H1 (cell line): ENCODE results near the gene ABCA2. TPM values are rescaled to one million over a fixed set of nuclear protein-coding genes. Genes with fewer than 3 reads are reported as not detected.

Source experiments
- CTCF ChIA-PET: fragments of 300-600 bp; sonication (Branson Sonifier 250); formaldehyde crosslinking; loops from one replicate; lab custom pipeline; 2021; ENCODE audit not compliant: partially characterized antibody; lab: Charles Lee
- POLR2A ChIA-PET: fragments of 300-600 bp; sonication (Branson Sonifier 250); formaldehyde crosslinking; loops from one replicate; lab custom pipeline; 2021; ENCODE audit warnings: inconsistent platforms; ENCODE audit not compliant: partially characterized antibody; lab: Charles Lee
- DNase-seq, 2 experiments: peaks; one replicate each; pipeline versions ENCODE4 v3.0.0 to v3.0.0-alpha.2; 2010 to 2022; ENCODE audit warnings: low spot score in 2 of 2, low read depth in 1 of 2, mixed read lengths in 1 of 2
- FAIRE-seq: peaks from 2 replicates; lab custom pipeline; 2011; peaks lifted over from hg19 to GRCh38; lab: Jason Lieb, UNC
- H2AFZ ChIP-seq: 2 replicates; pipeline ENCODE4 v1.8.1; 2012; ENCODE audit warnings: low read length, inconsistent platforms
- H2AK5ac ChIP-seq: 2 replicates; pipeline ENCODE4 v1.6.1; 2013; ENCODE audit warnings: low read depth, low read length
- H2BK120ac ChIP-seq: replicated peaks from 2 replicates; pipeline ENCODE3; 2013; ENCODE audit warnings: low read depth, low read length, inconsistent platforms
- H2BK12ac ChIP-seq: 2 replicates; pipeline ENCODE4 v1.6.1; 2013; ENCODE audit warnings: low read depth, low read length
- H2BK15ac ChIP-seq: 2 replicates; pipeline ENCODE4 v1.6.1; 2013; ENCODE audit warnings: low read length
- H2BK20ac ChIP-seq: 2 replicates; pipeline ENCODE4 v1.6.1; 2013; ENCODE audit warnings: low read length
- H2BK5ac ChIP-seq: 2 replicates; pipeline ENCODE4 v1.6.1; 2013; ENCODE audit warnings: low read depth, low read length
- H3K14ac ChIP-seq: 2 replicates; pipeline ENCODE4 v1.6.1; 2013; ENCODE audit warnings: inconsistent platforms; ENCODE audit not compliant: insufficient read length
- H3K18ac ChIP-seq: 2 replicates; pipeline ENCODE4 v1.6.1; 2013; ENCODE audit warnings: low read length; ENCODE audit errors: extremely low read depth
- H3K23ac ChIP-seq: 2 replicates; pipeline ENCODE4 v1.6.1; 2013; ENCODE audit warnings: inconsistent platforms; ENCODE audit not compliant: insufficient read length
- H3K23me2 ChIP-seq: 2 replicates; pipeline ENCODE4 v1.6.1; 2013; ENCODE audit warnings: low read depth, low read length
- H3K27ac ChIP-seq: 2 replicates; pipeline ENCODE4 v1.6.1; 2011; ENCODE audit warnings: low read depth, low read length, inconsistent platforms
- H3K27me3 ChIP-seq, 4 experiments: replicated peaks in 1 of 4; 1 replicate in 1 of 4; 2 replicates in 3 of 4; pipeline versions ENCODE4 v1.6.1 to v1.8.1; 2011 to 2013; ENCODE audit warnings: low read length in 3 of 4, mild to moderate bottlenecking in 3 of 4, inconsistent platforms in 2 of 4, mixed read lengths in 2 of 4, moderate library complexity in 1 of 4; ENCODE audit not compliant: control insufficient read depth in 3 of 4, insufficient read depth in 3 of 4; ENCODE audit errors: extremely low read depth in 1 of 4
- H3K36me3 ChIP-seq, 4 experiments: 2 replicates each; pipeline versions ENCODE4 v1.6.1 to v1.8.1; 2011 to 2013; ENCODE audit warnings: mild to moderate bottlenecking in 4 of 4, low read length in 3 of 4, moderate library complexity in 2 of 4, control low read depth in 1 of 4, inconsistent platforms in 1 of 4; ENCODE audit not compliant: insufficient read depth in 4 of 4, control insufficient read depth in 2 of 4
- H3K4ac ChIP-seq: replicated peaks from 2 replicates; pipeline ENCODE3; 2013; ENCODE audit warnings: low read length, low read depth, mixed read lengths, inconsistent platforms; ENCODE audit not compliant: insufficient read length
- H3K4me1 ChIP-seq, 4 experiments: replicated peaks in 1 of 4; 1 replicate in 1 of 4; 2 replicates in 3 of 4; pipeline versions ENCODE4 v1.6.1 to v1.8.1; 2011 to 2013; ENCODE audit warnings: low read length in 3 of 4, inconsistent platforms in 2 of 4, mixed read lengths in 1 of 4; ENCODE audit not compliant: insufficient read depth in 4 of 4, control insufficient read depth in 3 of 4
- H3K4me2 ChIP-seq, 2 experiments: 2 replicates each; pipeline versions ENCODE4 v1.6.1 to v1.8.1; 2011 to 2013; ENCODE audit warnings: low read depth in 2 of 2, low read length in 2 of 2, control low read depth in 1 of 2, inconsistent platforms in 1 of 2, mild to moderate bottlenecking in 1 of 2; ENCODE audit not compliant: insufficient read depth in 1 of 2
- H3K4me3 ChIP-seq, 4 experiments: fragments of 200-600, 300-600 bp in 1 of 4; sonication (generic), shearing (Covaris generic), sonication (Bioruptor Twin) in 1 of 4; 2 replicates each; pipeline versions ENCODE4 v1.5.1 to v1.8.1; 2011 to 2016; ENCODE audit warnings: low read length in 4 of 4, low read depth in 3 of 4, control low read depth in 2 of 4, inconsistent platforms in 2 of 4, mild to moderate bottlenecking in 2 of 4, mixed read lengths in 1 of 4, moderate library complexity in 1 of 4; ENCODE audit not compliant: insufficient read depth in 2 of 4; ENCODE audit errors: extremely low read depth in 1 of 4
- H3K56ac ChIP-seq: replicated peaks from 2 replicates; pipeline ENCODE3; 2013; ENCODE audit warnings: low read depth, mild to moderate bottlenecking, mixed read lengths, low read length, inconsistent platforms; ENCODE audit not compliant: insufficient read length
- H3K79me1 ChIP-seq: 2 replicates; pipeline ENCODE4 v1.6.1; 2013; ENCODE audit warnings: low read depth, low read length, control low read depth
- H3K79me2 ChIP-seq, 2 experiments: 2 replicates each; pipeline versions ENCODE4 v1.6.1 to v1.8.1; 2012 to 2013; ENCODE audit warnings: low read length in 2 of 2, mild to moderate bottlenecking in 2 of 2, inconsistent platforms in 1 of 2; ENCODE audit not compliant: insufficient read depth in 2 of 2, control insufficient read depth in 1 of 2
- H3K9ac ChIP-seq, 4 experiments: replicated peaks in 1 of 4; 1 replicate in 1 of 4; 2 replicates in 3 of 4; pipeline versions ENCODE4 v1.6.1 to v1.8.1; 2011 to 2013; ENCODE audit warnings: low read depth in 3 of 4, low read length in 3 of 4, control low read depth in 2 of 4, mild to moderate bottlenecking in 2 of 4, moderate library complexity in 2 of 4, inconsistent platforms in 1 of 4; ENCODE audit errors: extremely low read depth in 1 of 4
- H3K9me3 ChIP-seq, 2 experiments: 2 replicates each; pipeline versions ENCODE4 v1.6.1 to v1.8.1; 2012 to 2013; ENCODE audit warnings: mild to moderate bottlenecking in 2 of 2, moderate library complexity in 2 of 2, control low read depth in 1 of 2, inconsistent platforms in 1 of 2, low read depth in 1 of 2, low read length in 1 of 2, mixed read lengths in 1 of 2; ENCODE audit not compliant: insufficient read depth in 2 of 2
- H4K20me1 ChIP-seq, 2 experiments: replicated peaks in 1 of 2; 2 replicates each; pipeline versions ENCODE3 to v1.8.1; 2011 to 2013; ENCODE audit warnings: inconsistent platforms in 2 of 2, low read length in 2 of 2, mild to moderate bottlenecking in 1 of 2; ENCODE audit not compliant: insufficient read depth in 2 of 2, control insufficient read depth in 1 of 2
- H4K5ac ChIP-seq: 2 replicates; pipeline ENCODE4 v1.6.1; 2013; ENCODE audit warnings: low read length, low read depth, mixed read lengths, inconsistent platforms; ENCODE audit not compliant: insufficient read length
- H4K8ac ChIP-seq: 2 replicates; pipeline ENCODE4 v1.8.0; 2013; ENCODE audit warnings: mild to moderate bottlenecking, moderate library complexity, low read length, inconsistent platforms; ENCODE audit not compliant: insufficient read depth; ENCODE audit errors: extremely low read depth
- H4K91ac ChIP-seq: replicated peaks from 2 replicates; pipeline ENCODE3; 2013; ENCODE audit warnings: low read length, mixed read lengths, inconsistent platforms; ENCODE audit not compliant: insufficient read length
- ASH2L ChIP-seq: fragments of 200-600, 300-600 bp; sonication (generic); IDR thresholded peaks from one replicate; pipeline ENCODE4 v1.7.1; 2017; ENCODE audit warnings: low read length
- BRCA1 ChIP-seq: IDR thresholded peaks from 2 replicates; pipeline ENCODE4 v1.6.1; 2012; ENCODE audit warnings: low read depth, low read length, improper control_type of control experiment
- CBX5 ChIP-seq: fragments of 300-800, 300-1000 bp; sonication (generic); IDR thresholded peaks from 2 replicates; pipeline ENCODE4 v1.7.1; 2016; ENCODE audit warnings: antibody characterized with exemption, low read length, low read depth
- CBX8 ChIP-seq: fragments of 300-800, 300-1000 bp; sonication (generic); IDR thresholded peaks from 2 replicates; pipeline ENCODE4 v1.7.1; 2016; ENCODE audit warnings: low read depth, low read length, borderline replicate concordance
- HDAC2 ChIP-seq, 2 experiments: fragments of 300-600 bp in 1 of 2; sonication (generic) in 1 of 2; IDR thresholded peaks; 2 replicates each; pipeline ENCODE4 v1.6.1; 2011 to 2012; ENCODE audit warnings: low read depth in 2 of 2, low read length in 2 of 2, mild to moderate bottlenecking in 2 of 2, moderate library complexity in 2 of 2, borderline replicate concordance in 1 of 2, inconsistent platforms in 1 of 2
- KDM1A ChIP-seq: fragments of 200-600, 300-600 bp; sonication (generic); IDR thresholded peaks from 2 replicates; pipeline ENCODE4 v1.7.1; 2016; ENCODE audit warnings: mild to moderate bottlenecking, low read length, borderline replicate concordance
- NRF1 ChIP-seq: IDR thresholded peaks from 2 replicates; pipeline ENCODE4 v1.6.1; 2011; ENCODE audit warnings: mild to moderate bottlenecking, low read depth, low read length, improper control_type of control experiment
- RAD21 ChIP-seq, 2 experiments: IDR thresholded peaks in 1 of 2; conservative IDR thresholded peaks in 1 of 2; 2 replicates each; pipeline ENCODE4 v1.6.1; 2011; ENCODE audit warnings: low read depth in 2 of 2, low read length in 2 of 2, improper control_type of control experiment in 1 of 2, inconsistent platforms in 1 of 2, mild to moderate bottlenecking in 1 of 2, moderate library complexity in 1 of 2
- RFX5 ChIP-seq: IDR thresholded peaks from 2 replicates; pipeline ENCODE4 v1.6.1; 2011; ENCODE audit warnings: low read depth, low read length, improper control_type of control experiment, borderline replicate concordance
- SIN3A ChIP-seq, 2 experiments: IDR thresholded peaks in 1 of 2; conservative IDR thresholded peaks in 1 of 2; 2 replicates each; pipeline ENCODE4 v1.6.1; 2011 to 2012; ENCODE audit warnings: low read length in 2 of 2, improper control_type of control experiment in 1 of 2, low read depth in 1 of 2, mild to moderate bottlenecking in 1 of 2
- SP1 ChIP-seq: IDR thresholded peaks from 2 replicates; pipeline ENCODE4 v1.6.1; 2011; ENCODE audit warnings: low read depth, low read length
- SP2 ChIP-seq: IDR thresholded peaks from 2 replicates; pipeline ENCODE4 v1.6.1; 2012; ENCODE audit warnings: mild to moderate bottlenecking, low read length, inconsistent platforms
- SP4 ChIP-seq: IDR thresholded peaks from 2 replicates; pipeline ENCODE4 v1.6.1; 2012; ENCODE audit warnings: low read length, inconsistent platforms
- TBP ChIP-seq: IDR thresholded peaks from 2 replicates; pipeline ENCODE4 v1.6.1; 2011; ENCODE audit warnings: low read depth, low read length, improper control_type of control experiment
- ZNF274 ChIP-seq: IDR thresholded peaks from 2 replicates; pipeline ENCODE4 v1.7.0; 2012; ENCODE audit warnings: low read length, borderline replicate concordance; ENCODE audit errors: extremely low read depth
- WGBS, 2 experiments: shearing (Covaris generic) in 1 of 2; methylation state at CpG; one replicate each; pipeline versions ENCODE4 v1.1.6 to v1.1.7; 2013 to 2015; ENCODE audit warnings: low lambda C conversion rate in 2 of 2, mixed read lengths in 2 of 2, inconsistent platforms in 1 of 2, low coverage in 1 of 2, missing lambda C conversion rate in 1 of 2; ENCODE audit not compliant: insufficient replicate concordance in 2 of 2, insufficient coverage in 1 of 2, insufficient read length in 1 of 2; ENCODE audit errors: extremely low coverage in 1 of 2, missing lambda C conversion rate in 1 of 2; 5-methylcytosine and 5-hydroxymethylcytosine counted together
- polyA plus RNA-seq, 7 experiments: library from polyadenylated mRNA; depleted of rRNA in 3 of 7; stranded (reverse) in 5 of 7; unstranded in 2 of 7; fragments of >200 nt in 5 of 7; fragments of 200-250 nt in 2 of 7; gene quantifications; 1 replicate in 5 of 7; 2 replicates in 1 of 7; 4 replicates in 1 of 7; pipeline versions ENCODE4 v1.2.1 to v1.2.3, GENCODE V29; 2011 to 2013; ENCODE audit warnings: missing spikeins in 2 of 7, mixed read lengths in 2 of 7
- total RNA-seq: library from RNA; stranded (reverse); fragmentation: NEBNext Ultra II Directional; extraction: Animal tissue kit (Norgen Biotek cat#: 25700); gene quantifications from 2 replicates; pipeline ENCODE4 v1.2.1, GENCODE V29; 2021

The ABCA2 gene
- total and polyA plus RNA-seq, 2 of the 8 experiments (the other 6 are each of a cell fraction or from before 2014, with no cell fraction given) = 12.5 to 14.3 TPM

GRCh38 chr9:136971746-136972145 lies 56.3 kb downstream of the ABCA2 start:
- no peaks in the 10 kb centered on the region for H4K20me1 ChIP-seq
- no peak overlapping the region for H2BK120ac ChIP-seq
- H2BK5ac ChIP-seq = no peak overlapping the region
- H3K23me2 ChIP-seq = no peaks in the 10 kb centered on the region
- WGBS, 2 experiments = 89% methylated on average over 12 of the region's 14 CpGs; no CpG with 5 or more reads in 1 of the 2 experiments
- H2BK20ac ChIP-seq = no peak overlapping the region
- H3K36me3 ChIP-seq = no peaks in the 10 kb centered on the region
- DNase-seq (no peak), FAIRE-seq (no peak)
- H4K91ac ChIP-seq = no peak overlapping the region
- H4K8ac ChIP-seq = no peak overlapping the region
- H3K4ac ChIP-seq = no peak overlapping the region
- H3K79me2 ChIP-seq = no peaks in the 10 kb centered on the region
- H3K27ac ChIP-seq = no peak overlapping the region
- H3K4me3 ChIP-seq = no peak overlapping the region
- H3K18ac ChIP-seq = no peak overlapping the region
- ChIA-PET POLR2A (no interaction called here), CTCF (interaction anchor here (1.3 to 9.4 kb wide), 5 partner anchors 11 to 64 kb away, joined by 5 to 38 read pairs (median 26); partner anchors contain the start of gene C8G)
- H2BK15ac ChIP-seq = no peak overlapping the region
- H2AK5ac ChIP-seq = no peak overlapping the region
- no peaks in the 10 kb centered on the region for H3K4me1 ChIP-seq
- H3K14ac ChIP-seq = no peak overlapping the region
- H3K79me1 ChIP-seq = no peaks in the 10 kb centered on the region
- H2BK12ac ChIP-seq = no peak overlapping the region
- no peak overlapping the region for H3K56ac ChIP-seq
- H3K9ac ChIP-seq = no peak overlapping the region
- no peak overlapping the region for H2AFZ ChIP-seq
- H3K9me3 ChIP-seq = no peaks in the 10 kb centered on the region
- H3K27me3 ChIP-seq = no peaks in the 10 kb centered on the region
- no peak overlapping the region for H3K4me2 ChIP-seq
- no peak overlapping the region for H3K23ac ChIP-seq
- H4K5ac ChIP-seq = no peak overlapping the region
- TF ChIP-seq SP2 = no peak
- TF ChIP-seq TBP = no peak
- TF ChIP-seq ASH2L = no peak
- TF ChIP-seq CBX8 = no peak
- TF ChIP-seq CBX5 = no peak
- no peak for TF ChIP-seq BRCA1
- no peak for TF ChIP-seq RAD21 (IDR thresholded peaks at IDR 0.05 in 1 of 2, conservative IDR thresholded peaks at IDR 0.05 in 1 of 2; ENCODE audit: low read depth in 2 of 2, low read length in 2 of 2)
- TF ChIP-seq HDAC2 (IDR thresholded peaks at IDR 0.05; ENCODE audit: borderline replicate concordance in 1 of 2, low read depth in 2 of 2, low read length in 2 of 2) = no peak
- no peak for TF ChIP-seq KDM1A
- no peak for TF ChIP-seq SP1
- no peak for TF ChIP-seq SIN3A (conservative IDR thresholded peaks at IDR 0.05 in 1 of 2, IDR thresholded peaks at IDR 0.05 in 1 of 2; ENCODE audit: low read depth in 1 of 2, low read length in 2 of 2)
- no peak for TF ChIP-seq ZNF274
- no peak for TF ChIP-seq RFX5
- no peak for TF ChIP-seq NRF1
- no peak for TF ChIP-seq SP4
